Psoas muscle (tissue), 8 donors: Measurements from ENCODE around the gene PLXDC1. TPM values are rescaled to one million over a fixed set of nuclear protein-coding genes. Genes with fewer than 3 reads are reported as not detected.
"Not testable (repeated sequence)": the region's sequence is repeated elsewhere in the genome, so short reads cannot be mapped to it uniquely, and the experiment has no call there.

ENCODE experiments used
- ATAC-seq, 4 donors: fragments of 200-7000 bp; cut with Tn5 transposase; one replicate each; pipeline ENCODE4 v1.9.1; 2020; ENCODE audit warnings: moderate library complexity in 3 of 4, mild to moderate bottlenecking in 2 of 4
- DNase-seq, 2 donors: peaks; one replicate each; pipeline ENCODE4 v3.0.0-alpha.2; 2020
- H3K27ac ChIP-seq: fragments of 200-600 bp; one replicate; pipeline ENCODE4 v1.8.0; 2022
- H3K27me3 ChIP-seq, 3 donors: fragments of 200-600 bp in 1 of 3; one replicate each; pipeline versions ENCODE4 v1.6.1 to v1.8.0; 2013 to 2022; ENCODE audit warnings: low read length in 2 of 3, mild to moderate bottlenecking in 2 of 3, moderate library complexity in 1 of 3; ENCODE audit not compliant: insufficient read depth in 3 of 3
- H3K36me3 ChIP-seq, 2 donors: fragments of 200-600 bp in 1 of 2; one replicate each; pipeline versions ENCODE4 v1.6.1 to v1.8.0; 2013 to 2022; ENCODE audit warnings: low read depth in 1 of 2, mild to moderate bottlenecking in 1 of 2, moderate library complexity in 1 of 2; ENCODE audit not compliant: insufficient read depth in 1 of 2
- H3K4me1 ChIP-seq: fragments of 200-600 bp; one replicate; pipeline ENCODE4 v1.8.0; 2022
- H3K4me3 ChIP-seq: fragments of 200-600 bp; one replicate; pipeline ENCODE4 v1.8.0; 2022; ENCODE audit warnings: mild to moderate bottlenecking
- H3K9me3 ChIP-seq: fragments of 200-600 bp; one replicate; pipeline ENCODE4 v1.8.0; 2022
- WGBS, 3 donors: extraction: QIAGEN DNeasy Blood & Tissue Kit; methylation state at CpG; one replicate each; pipeline versions ENCODE4 v1.1.6 to v1.1.7; 2013; 5-methylcytosine and 5-hydroxymethylcytosine counted together
- intact Hi-C, 2 donors: fragments of 100-400 bp; cut with DNase I; formaldehyde crosslinking; loops; one replicate each; pipeline versions ENCODE4 v1.11.0 to v1.14.2; 2022
- polyA plus RNA-seq, 3 donors: library from polyadenylated mRNA; stranded (reverse); fragments of 200-250 nt; gene quantifications; one replicate each; pipeline ENCODE4 v1.2.3, GENCODE V29; 2013
- total RNA-seq, 4 donors: library from RNA; stranded (reverse); fragmentation: NEBNext Ultra II Directional in 2 of 4; extraction: Animal tissue kit (Norgen Biotek cat#: 25700) in 2 of 4; gene quantifications; one replicate each; pipeline versions ENCODE4 v1.2.1 to v1.2.4, GENCODE V29; 2021 to 2023
- TF ChIP-seq, protein P1 (sequence below): fragments of 200-600 bp; IDR thresholded peaks from one replicate; pipeline ENCODE4 v1.8.0; 2022; ENCODE audit warnings: antibody characterized with exemption
- donor health status: healthy with polysubstance abuse.
- donor health status: DM: no; HTN: no; CAD: no; lungs with moderate emphysema.
- donor health status: Bipolar disorder and iron deficiency.
- donor health status: healthy.
- donor health status: DM: yes; HTN: yes; CAD: no.
- donor health status: DM: no; HTN: no; CAD: no.
- donor health status: DM: no; HTN: no; CAD: no.
- donor health status: DM: yes; HTN: yes; CAD: no.

PLXDC1 gene
- total and polyA plus RNA-seq, 7 donors, result 2.3 to 9.2 (median 3.2) TPM

- Histone ChIP-seq H3K4me1 (no peaks in the 10 kb centered on the region), H3K27ac (no peak overlapping the region), H3K9me3 (no peaks in the 10 kb centered on the region), H3K36me3 (no peaks in the 10 kb centered on the region), H3K4me3 (peak overlapping the region; percentile 64), H3K27me3 (no peaks in the 10 kb centered on the region)
- WGBS, 3 donors, result 0 to 1% (median 0%) methylated on average over 19 to 26 of the region's 26 CpGs
- intact Hi-C loops, result no loop called here
- DNase-seq, result peak; percentile 80 to 91
- ATAC-seq, result peak; percentile 76 to 99 (median 96)
- TF ChIP-seq, protein P1, sequence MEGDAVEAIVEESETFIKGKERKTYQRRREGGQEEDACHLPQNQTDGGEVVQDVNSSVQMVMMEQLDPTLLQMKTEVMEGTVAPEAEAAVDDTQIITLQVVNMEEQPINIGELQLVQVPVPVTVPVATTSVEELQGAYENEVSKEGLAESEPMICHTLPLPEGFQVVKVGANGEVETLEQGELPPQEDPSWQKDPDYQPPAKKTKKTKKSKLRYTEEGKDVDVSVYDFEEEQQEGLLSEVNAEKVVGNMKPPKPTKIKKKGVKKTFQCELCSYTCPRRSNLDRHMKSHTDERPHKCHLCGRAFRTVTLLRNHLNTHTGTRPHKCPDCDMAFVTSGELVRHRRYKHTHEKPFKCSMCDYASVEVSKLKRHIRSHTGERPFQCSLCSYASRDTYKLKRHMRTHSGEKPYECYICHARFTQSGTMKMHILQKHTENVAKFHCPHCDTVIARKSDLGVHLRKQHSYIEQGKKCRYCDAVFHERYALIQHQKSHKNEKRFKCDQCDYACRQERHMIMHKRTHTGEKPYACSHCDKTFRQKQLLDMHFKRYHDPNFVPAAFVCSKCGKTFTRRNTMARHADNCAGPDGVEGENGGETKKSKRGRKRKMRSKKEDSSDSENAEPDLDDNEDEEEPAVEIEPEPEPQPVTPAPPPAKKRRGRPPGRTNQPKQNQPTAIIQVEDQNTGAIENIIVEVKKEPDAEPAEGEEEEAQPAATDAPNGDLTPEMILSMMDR, result no peak
Observed at GRCh38 chr17:39026980-39027451, 124.4 kb downstream of the PLXDC1 start.

DNA sequence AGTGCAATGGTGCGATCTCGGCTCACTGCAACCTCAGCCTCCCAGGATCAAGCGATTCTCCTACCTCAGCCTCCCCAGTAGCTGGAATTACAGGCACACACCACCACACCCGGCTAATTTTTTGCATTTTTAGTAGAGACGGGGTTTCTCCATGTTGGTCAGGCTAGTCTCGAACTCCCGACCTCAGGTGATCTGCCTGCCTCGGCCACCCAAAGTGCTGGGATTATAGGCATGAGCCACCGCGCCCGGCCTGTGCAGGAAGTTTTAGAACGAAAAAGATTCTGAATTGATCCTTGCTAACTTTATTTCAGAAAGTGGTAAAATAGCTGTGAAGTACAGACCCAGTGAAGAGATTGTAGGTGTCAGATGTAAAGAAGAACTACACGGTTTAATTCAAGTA lies 125.1 kb downstream of the PLXDC1 start:
- H3K4me1 ChIP-seq, result not testable (repeated sequence)

DNA sequence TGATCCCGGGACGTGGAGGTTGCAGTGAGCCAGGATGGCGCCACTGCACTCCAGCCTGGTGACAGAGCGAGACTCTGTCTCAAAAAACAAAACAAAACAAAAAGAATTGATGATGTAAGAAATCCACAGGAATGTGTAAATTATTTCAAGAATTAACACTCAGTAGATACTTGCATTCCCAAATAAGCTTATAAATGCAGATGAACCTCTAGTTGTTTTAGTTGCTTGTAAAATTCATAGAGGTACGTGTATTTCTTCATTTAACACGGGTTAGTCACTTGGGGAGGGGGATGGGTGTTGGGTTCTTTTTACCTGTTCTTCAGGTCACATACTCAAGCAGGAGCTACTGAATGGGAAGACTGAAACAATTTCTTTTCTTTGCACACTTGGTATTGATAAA lies 128.5 kb downstream of the PLXDC1 start:
- no peak for ATAC-seq
- intact Hi-C loops, result no loop called here
- H3K36me3 ChIP-seq, result no peaks in the 10 kb centered on the region
- DNase-seq, result no peak
- no peak overlapping the region for H3K4me3 ChIP-seq
- H3K9me3 ChIP-seq, result no peaks in the 10 kb centered on the region
- H3K27ac ChIP-seq, result no peak overlapping the region
- H3K4me1 ChIP-seq, result no peaks in the 10 kb centered on the region
- TF ChIP-seq, protein P1, result no peak
- no peaks in the 10 kb centered on the region for H3K27me3 ChIP-seq
- WGBS, 3 donors, result 90 to 92% (median 91%) methylated on average over 6 of the region's 6 CpGs

More for the DNA sequence above, 125.1 kb downstream of the PLXDC1 start:
- H3K4me3 ChIP-seq, result peak overlapping the region; percentile 64
- intact Hi-C loops, ATAC-seq, H3K27me3 ChIP-seq, DNase-seq, H3K9me3 ChIP-seq, H3K27ac ChIP-seq, H3K36me3 ChIP-seq: not testable (repeated sequence)
- WGBS, 3 donors, result 75 to 84% (median 80%) methylated on average over 13 of the region's 13 CpGs

DNA sequence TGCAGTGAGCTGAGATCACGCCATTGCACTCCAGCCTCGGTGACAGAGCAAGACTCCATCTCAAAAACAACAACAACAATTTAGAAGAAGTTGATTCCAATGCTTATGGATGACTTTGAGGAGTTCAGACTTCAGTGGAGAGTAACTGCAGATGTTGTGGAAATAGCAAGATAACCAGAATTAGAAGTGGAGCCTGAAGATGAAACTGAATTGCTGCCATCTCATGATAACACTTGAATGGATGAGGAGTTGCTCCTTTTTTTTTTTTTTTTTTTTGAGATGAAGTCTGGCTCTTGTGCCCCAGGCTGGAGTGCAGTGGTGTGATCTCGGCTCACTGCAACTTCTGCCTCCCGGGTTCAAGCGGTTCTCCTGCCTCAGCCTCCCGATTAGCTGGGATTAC lies 131.4 kb downstream of the PLXDC1 start:
- DNase-seq, H3K27me3 ChIP-seq, ATAC-seq, H3K36me3 ChIP-seq, H3K9me3 ChIP-seq, H3K4me3 ChIP-seq, H3K27ac ChIP-seq, intact Hi-C loops, H3K4me1 ChIP-seq: not testable (repeated sequence)
- 95 to 98% (median 95%) methylated on average over 6 of the region's 6 CpGs for WGBS, 3 donors

GRCh38 chr17:39018267-39019134 lies 132.9 kb downstream of the PLXDC1 start:
- H3K4me1 ChIP-seq, result no peaks in the 10 kb centered on the region
- H3K27me3 ChIP-seq, result no peaks in the 10 kb centered on the region
- DNase-seq, result no peak
- 67 to 73% (median 70%) methylated on average over 11 of the region's 11 CpGs for WGBS, 3 donors
- no peaks in the 10 kb centered on the region for H3K36me3 ChIP-seq
- H3K4me3 ChIP-seq, result no peak overlapping the region
- no peaks in the 10 kb centered on the region for H3K9me3 ChIP-seq
- ATAC-seq, result no peak
- intact Hi-C loops, result no loop called here
- TF ChIP-seq, protein P1, result no peak
- no peak overlapping the region for H3K27ac ChIP-seq
